Astrocyte (in vitro differentiated cells and primary cell): ENCODE results near the gene PLEKHA5. TPM values are rescaled to one million over a fixed set of nuclear protein-coding genes. Genes with fewer than 3 reads are reported as not detected.
A peak's percentile ranks its signal among the peaks of the same experiment; 100 is the strongest.

ENCODE experiments used
- DNase-seq: peaks from one replicate; pipeline ENCODE4 v3.0.0-alpha.2; 2010; ENCODE audit warnings: low read depth
- FAIRE-seq: peaks from 2 replicates; lab custom pipeline; 2011; peaks lifted over from hg19 to GRCh38; lab: Jason Lieb, UNC
- H2AFZ ChIP-seq: 2 replicates; pipeline ENCODE4 v1.6.0; 2012; ENCODE audit warnings: low read depth, low read length, inconsistent platforms
- H3K27ac ChIP-seq: 2 replicates; pipeline ENCODE4 v1.5.1; 2011; ENCODE audit warnings: low read depth, low read length, inconsistent platforms
- H3K27me3 ChIP-seq: 2 replicates; pipeline ENCODE4 v1.6.0; 2011; ENCODE audit warnings: low read length, inconsistent platforms; ENCODE audit not compliant: insufficient read depth
- H3K36me3 ChIP-seq: 2 replicates; pipeline ENCODE4 v1.5.1; 2011; ENCODE audit warnings: low read length, inconsistent platforms; ENCODE audit not compliant: insufficient read depth
- H3K4me1 ChIP-seq: 2 replicates; pipeline ENCODE4 v1.5.1; 2011; ENCODE audit warnings: low read length, inconsistent platforms; ENCODE audit not compliant: insufficient read depth
- H3K4me2 ChIP-seq: 2 replicates; pipeline ENCODE4 v1.6.0; 2012; ENCODE audit warnings: low read length, inconsistent platforms
- H3K4me3 ChIP-seq: 2 replicates; pipeline ENCODE4 v1.5.1; 2011; ENCODE audit warnings: low read depth, mild to moderate bottlenecking, low read length, inconsistent platforms; ENCODE audit not compliant: insufficient read depth
- H3K79me2 ChIP-seq: 2 replicates; pipeline ENCODE4 v1.6.0; 2012; ENCODE audit warnings: mild to moderate bottlenecking, low read length, inconsistent platforms; ENCODE audit not compliant: insufficient read depth
- H3K9ac ChIP-seq: 2 replicates; pipeline ENCODE4 v1.6.0; 2012; ENCODE audit warnings: mild to moderate bottlenecking, low read length, inconsistent platforms
- H3K9me3 ChIP-seq: 2 replicates; pipeline ENCODE4 v1.5.1; 2012; ENCODE audit warnings: low read depth, mild to moderate bottlenecking, low read length, inconsistent platforms; ENCODE audit not compliant: insufficient read depth
- H4K20me1 ChIP-seq: 2 replicates; pipeline ENCODE4 v1.6.0; 2012; ENCODE audit warnings: low read length, inconsistent platforms; ENCODE audit not compliant: insufficient read depth
- H3K27ac Mint-ChIP-seq: one replicate; pipeline ENCODE4 v1.8.0; 2021; ENCODE audit warnings: mild to moderate bottlenecking, mixed read lengths; ENCODE audit not compliant: unreplicated experiment
- H3K27me3 Mint-ChIP-seq: one replicate; pipeline ENCODE4 v1.8.0; 2021; ENCODE audit warnings: low read depth, mixed read lengths; ENCODE audit not compliant: unreplicated experiment
- H3K36me3 Mint-ChIP-seq: one replicate; pipeline ENCODE4 v1.8.0; 2021; ENCODE audit warnings: low read depth, mixed read lengths; ENCODE audit not compliant: unreplicated experiment
- H3K4me1 Mint-ChIP-seq: one replicate; pipeline ENCODE4 v1.8.0; 2021; ENCODE audit warnings: low read depth, mixed read lengths; ENCODE audit not compliant: unreplicated experiment
- H3K4me3 Mint-ChIP-seq: one replicate; pipeline ENCODE4 v1.8.0; 2021; ENCODE audit warnings: mild to moderate bottlenecking, moderate library complexity, mixed read lengths; ENCODE audit not compliant: unreplicated experiment
- H3K9me3 Mint-ChIP-seq: one replicate; pipeline ENCODE4 v1.8.0; 2021; ENCODE audit warnings: mild to moderate bottlenecking, mixed read lengths; ENCODE audit not compliant: unreplicated experiment
- CTCF ChIP-seq: IDR thresholded peaks from 2 replicates; pipeline ENCODE4 v1.5.1; 2011; ENCODE audit warnings: low read depth, mild to moderate bottlenecking, inconsistent platforms, low read length, moderate library complexity; ENCODE audit not compliant: insufficient read depth
- EZH2 ChIP-seq: IDR thresholded peaks from 2 replicates; pipeline ENCODE4 v1.6.1; 2012; ENCODE audit warnings: mild to moderate bottlenecking, low read length, inconsistent platforms; ENCODE audit not compliant: insufficient read depth
- total RNA-seq: library from RNA; stranded (reverse); gene quantifications from 2 replicates; pipeline ENCODE4 v1.2.1, GENCODE V29; 2021

Gene PLEKHA5
- total RNA-seq, 1 donor from 2014 or later, result 38.9 TPM

DNA sequence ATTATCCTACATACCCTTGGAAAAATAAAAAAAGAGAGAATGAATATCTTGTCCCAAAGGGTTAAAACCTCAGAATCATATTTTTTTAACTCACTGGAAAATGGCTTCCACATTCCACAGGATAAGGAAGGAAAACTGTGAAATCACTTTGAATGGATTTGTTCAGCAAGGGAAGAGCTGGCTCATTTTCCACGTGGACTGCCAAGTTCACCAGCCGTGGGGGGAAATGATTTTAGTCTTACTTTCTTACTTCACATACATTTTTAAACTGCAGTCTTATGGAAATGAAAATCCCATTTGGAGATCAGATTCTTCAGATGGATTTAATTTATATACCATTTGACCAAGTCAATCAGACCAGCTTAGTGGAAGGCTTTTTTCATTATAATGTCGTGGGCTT is 279.8 kb downstream of the PLEKHA5 start:
- no peaks in the 10 kb centered on the region for H3K4me1 ChIP-seq
- Mint-ChIP-seq H3K4me1 (peaks cover 15% of the 10 kb centered on the region), H3K9me3 (no peaks in the 10 kb centered on the region), H3K27me3 (no peaks in the 10 kb centered on the region), H3K4me3 (no peak overlapping the region), H3K27ac (peak overlapping the region; percentile 47), H3K36me3 (no peaks in the 10 kb centered on the region)
- no peak overlapping the region for H3K4me2 ChIP-seq
- FAIRE-seq, result no peak
- no peak overlapping the region for H3K27ac ChIP-seq
- H3K36me3 ChIP-seq, result no peaks in the 10 kb centered on the region
- TF ChIP-seq EZH2 (no peak), CTCF (no peak)
- H3K4me3 ChIP-seq, result no peak overlapping the region
- H3K9ac ChIP-seq, result no peak overlapping the region
- H3K9me3 ChIP-seq, result no peaks in the 10 kb centered on the region
- no peaks in the 10 kb centered on the region for H3K79me2 ChIP-seq
- no peak overlapping the region for H2AFZ ChIP-seq
- H4K20me1 ChIP-seq, result no peaks in the 10 kb centered on the region
- DNase-seq, result peak; percentile 30
- no peaks in the 10 kb centered on the region for H3K27me3 ChIP-seq

DNA sequence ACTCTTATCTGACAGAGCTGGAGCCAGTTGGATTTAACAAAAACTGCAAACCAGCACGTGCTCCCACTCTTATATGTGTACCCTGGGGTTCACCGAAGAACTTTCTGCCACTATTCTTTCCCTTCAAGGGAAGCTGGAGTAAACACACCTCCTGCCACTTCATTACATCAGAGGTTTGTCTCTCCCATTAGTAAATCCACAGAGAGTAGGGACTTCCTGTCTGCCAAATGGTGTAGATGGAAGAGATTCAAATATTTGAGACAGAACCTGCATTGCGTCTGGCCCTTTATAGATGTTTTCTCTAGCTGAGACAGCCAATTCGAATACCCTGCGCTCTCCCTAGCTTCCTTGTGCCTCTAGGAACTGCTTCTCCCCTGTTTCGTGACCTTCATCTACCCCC is 280.7 kb downstream of the PLEKHA5 start:
- H3K9ac ChIP-seq, result no peak overlapping the region
- no peak overlapping the region for H2AFZ ChIP-seq
- H4K20me1 ChIP-seq, result no peaks in the 10 kb centered on the region
- H3K4me3 ChIP-seq, result no peak overlapping the region
- H3K36me3 Mint-ChIP-seq, result no peaks in the 10 kb centered on the region
- H3K27ac ChIP-seq, result no peak overlapping the region
- DNase-seq, result peak; percentile 29
- H3K4me3 Mint-ChIP-seq, result no peak overlapping the region
- no peaks in the 10 kb centered on the region for H3K4me1 ChIP-seq
- H3K27me3 Mint-ChIP-seq, result no peaks in the 10 kb centered on the region
- peak overlapping the region; percentile 42 for H3K27ac Mint-ChIP-seq
- no peaks in the 10 kb centered on the region for H3K9me3 ChIP-seq
- no peaks in the 10 kb centered on the region for H3K36me3 ChIP-seq
- no peaks in the 10 kb centered on the region for H3K27me3 ChIP-seq
- no peaks in the 10 kb centered on the region for H3K79me2 ChIP-seq
- no peak overlapping the region for H3K4me2 ChIP-seq
- H3K4me1 Mint-ChIP-seq, result peaks cover 15% of the 10 kb centered on the region
- FAIRE-seq, result no peak
- H3K9me3 Mint-ChIP-seq, result no peaks in the 10 kb centered on the region
- no peak for TF ChIP-seq CTCF
- TF ChIP-seq EZH2, result no peak

GRCh38 chr12:19410629-19411185 is 281.2 kb downstream of the PLEKHA5 start:
- no peak overlapping the region for H3K27ac Mint-ChIP-seq
- Histone ChIP-seq H3K4me1 (no peaks in the 10 kb centered on the region), H4K20me1 (no peaks in the 10 kb centered on the region), H3K27ac (no peak overlapping the region), H3K4me2 (no peak overlapping the region), H3K4me3 (no peak overlapping the region), H2AFZ (no peak overlapping the region), H3K27me3 (no peaks in the 10 kb centered on the region), H3K9me3 (no peaks in the 10 kb centered on the region), H3K9ac (no peak overlapping the region), H3K79me2 (no peaks in the 10 kb centered on the region), H3K36me3 (no peaks in the 10 kb centered on the region)
- H3K9me3 Mint-ChIP-seq, result no peaks in the 10 kb centered on the region
- no peaks in the 10 kb centered on the region for H3K27me3 Mint-ChIP-seq
- no peak for TF ChIP-seq EZH2
- TF ChIP-seq CTCF, result no peak
- peaks cover 15% of the 10 kb centered on the region for H3K4me1 Mint-ChIP-seq
- no peak for DNase-seq
- H3K4me3 Mint-ChIP-seq, result no peak overlapping the region
- H3K36me3 Mint-ChIP-seq, result no peaks in the 10 kb centered on the region
- FAIRE-seq, result no peak
